Measurements from ENCODE around the gene PRDM2. TPM values are rescaled to one million over a fixed set of nuclear protein-coding genes. Genes with fewer than 3 reads are reported as not detected.

The PRDM2 gene
- total RNA-seq, 1 donor from 2014 or later = 10.7 TPM

GRCh38 chr1:13855554-13855953, 155.6 kb downstream of the PRDM2 start:
- no peak for DNase-seq

- no peak for DNase-seq
Observed at GRCh38 chr1:13860031-13860430, 160.0 kb downstream of the PRDM2 start.

GRCh38 chr1:13864760-13865159, 164.8 kb downstream of the PRDM2 start:
- no peak for DNase-seq

- DNase-seq = no peak
Observed at GRCh38 chr1:13865851-13866250, 165.9 kb downstream of the PRDM2 start.

GRCh38 chr1:13867603-13868002, 167.6 kb downstream of the PRDM2 start:
- no peak for DNase-seq

GRCh38 chr1:13869172-13869797, 169.3 kb downstream of the PRDM2 start:
- DNase-seq = no peak

- no peak for DNase-seq
Observed at GRCh38 chr1:13871413-13871812, 171.4 kb downstream of the PRDM2 start.

- DNase-seq = no peak
Observed at GRCh38 chr1:13871886-13872285, 171.9 kb downstream of the PRDM2 start.

GRCh38 chr1:13873032-13873431, 173.0 kb downstream of the PRDM2 start:
- DNase-seq = no peak

Other genes starting within 250 kb of the PRDM2 start
- gene LRRC38, start 186.2 kb upstream of the PRDM2 start, total RNA-seq = 0.09 and 0.17 TPM in 2 replicates
- gene PDPN, start 116.4 kb upstream of the PRDM2 start, total RNA-seq = 65.0 and 88.5 TPM in 2 replicates